ENCODE results near the gene NONO.

- TF ChIP-seq CTCF (IDR thresholded peaks at IDR 0.05 in 4 of 5, conservative IDR thresholded peaks at IDR 0.05 in 1 of 5): no peak
- no peak for TF ChIP-seq POLR2A (IDR thresholded peaks at IDR 0.05)
Measured at GRCh38 chrX:71302461-71303213, 19.2 kb downstream of the NONO start.

Measured in gastrocnemius medialis (tissue), 4 donors.